ENCODE measurements around the gene SDK2. TPM values are rescaled to one million over a fixed set of nuclear protein-coding genes. Genes with fewer than 3 reads are reported as not detected.

Gene SDK2
- total and polyA plus RNA-seq, 9 of the 15 experiments (the other 6 are each of a cell fraction or from before 2014, with no cell fraction given) = 0.04 TPM; not detected in 8

- TF ChIP-seq GABPB2 (CRISPR knock-in tag; conservative IDR thresholded peaks at IDR 0.05) (no peak), MBD2 (IDR thresholded peaks at IDR 0.05; ENCODE audit: borderline replicate concordance, low read depth) (no peak), ZNF165 (CRISPR knock-in tag; IDR thresholded peaks at IDR 0.05; ENCODE audit: borderline replicate concordance) (no peak)
Measured at GRCh38 chr17:73496232-73496631, 148.0 kb downstream of the SDK2 start (continued).

GRCh38 chr17:73495641-73496040, 148.6 kb downstream of the SDK2 start:
- Histone ChIP-seq H4K20me1 (replicated peaks; ENCODE audit: control insufficient read depth, insufficient read depth, low read length) (no peaks in the 10 kb centered on the region), H3K9me3 (replicated peaks; ENCODE audit: control insufficient read depth, insufficient read depth, low read depth, low read length) (no peaks in the 10 kb centered on the region), H3K27ac (ENCODE audit: extremely low read depth, low read depth, low read length) (no peak overlapping the region), H3K9ac (ENCODE audit: insufficient read depth in 1 of 2, low read depth in 2 of 2, low read length in 2 of 2) (no peak overlapping the region), H3K9me1 (ENCODE audit: control insufficient read depth, insufficient read depth, low read length) (no peaks in the 10 kb centered on the region), H3K4me1 (replicated peaks in 1 of 2; ENCODE audit: control insufficient read depth in 2 of 2, insufficient read depth in 2 of 2, low read length in 2 of 2) (no peaks in the 10 kb centered on the region), H2AFZ (ENCODE audit: low read depth, low read length) (no peak overlapping the region), H3K36me3 (ENCODE audit: control insufficient read depth, insufficient read depth, low read length) (no peaks in the 10 kb centered on the region), H3K4me2 (ENCODE audit: insufficient read depth, low read length) (no peak overlapping the region), H3K79me2 (ENCODE audit: control insufficient read depth, insufficient read depth, low read length) (no peaks in the 10 kb centered on the region), H3K27me3 (ENCODE audit: control insufficient read depth in 2 of 2, insufficient read depth in 2 of 2, low read length in 2 of 2) (peaks cover 5 to 55% of the 10 kb centered on the region in 2 experiments; a peak in 3 of 5 replicates), H3K4me3 (no peak overlapping the region)
- DNase-seq (ENCODE audit: extremely low read depth in 1 of 4, low spot score in 3 of 4) = no peak
- no peak for FAIRE-seq
- intact Hi-C loops (cut with micrococcal nuclease) = no loop called here
- CTCF ChIA-PET (ENCODE audit: low intra/inter-chr PET ratio) = interaction anchor here (0.6 kb wide), 1 partner anchor 36 kb away, joined by 3 read pairs; no protein-coding TSS in a partner anchor
- no peak for ATAC-seq
- POLR2A ChIA-PET = no interaction called here
- WGBS (ENCODE audit: insufficient coverage, low coverage, missing lambda C conversion rate) = 2% methylated on average over 6 of the region's 6 CpGs
- BruUV-seq (replicated peaks) = no TSS peak
- in situ Hi-C loops (cut with MboI) = no loop called here
- no peak for TF ChIP-seq ZNF282 (CRISPR knock-in tag; IDR thresholded peaks at IDR 0.05)
- no peak for TF ChIP-seq MCM5 (IDR thresholded peaks at IDR 0.05; ENCODE audit: low read depth)
- no peak for TF ChIP-seq BACH1 (tag; IDR thresholded peaks at IDR 0.05)
- no peak for TF ChIP-seq SRSF3 (IDR thresholded peaks at IDR 0.05; ENCODE audit: insufficient read depth, low read length)
- no peak for TF ChIP-seq NELFE (IDR thresholded peaks at IDR 0.05; ENCODE audit: insufficient read depth, insufficient read length)
- TF ChIP-seq POU5F1 (IDR thresholded peaks at IDR 0.05; ENCODE audit: borderline replicate concordance, low read depth, low read length, partially characterized antibody) = no peak
- TF ChIP-seq NFIX (CRISPR knock-in tag; IDR thresholded peaks at IDR 0.05; ENCODE audit: low read depth) = no peak
- no peak for TF ChIP-seq BRCA1 (IDR thresholded peaks at IDR 0.05)
- no peak for TF ChIP-seq BRCA1 (CRISPR knock-in tag; IDR thresholded peaks at IDR 0.05)
- TF ChIP-seq SFPQ (IDR thresholded peaks at IDR 0.05; ENCODE audit: low read depth, low read length) = no peak
- no peak for TF ChIP-seq BCL6 (CRISPR knock-in tag; IDR thresholded peaks at IDR 0.05)
- no peak for TF ChIP-seq ZNF133 (CRISPR knock-in tag; IDR thresholded peaks at IDR 0.05)
- no peak for TF ChIP-seq ARID4B (CRISPR knock-in tag; IDR thresholded peaks at IDR 0.05)
- TF ChIP-seq ZNF75A (CRISPR knock-in tag; IDR thresholded peaks at IDR 0.05) = no peak
- TF ChIP-seq ZNF717 (CRISPR knock-in tag; IDR thresholded peaks at IDR 0.05) = no peak
- TF ChIP-seq CBFA2T3 (IDR thresholded peaks at IDR 0.05) = no peak

Measured in K562 (cell line).